H9 (cell line): ENCODE measurements around the gene LCE3E. TPM values are rescaled to one million over a fixed set of nuclear protein-coding genes. Genes with fewer than 3 reads are reported as not detected.

ENCODE experiments used
- DNase-seq: peaks from one replicate; pipeline ENCODE4 v3.0.0-alpha.2; 2017
- H2AFZ ChIP-seq: one replicate; pipeline ENCODE4 v1.6.1; 2013; ENCODE audit warnings: mild to moderate bottlenecking, low read length, control low read depth, moderate library complexity
- H2AK5ac ChIP-seq: 2 replicates; pipeline ENCODE4 v1.6.1; 2013; ENCODE audit warnings: low read length, control low read depth, mixed read lengths; ENCODE audit not compliant: insufficient read length
- H2BK120ac ChIP-seq: one replicate; pipeline ENCODE4 v1.6.1; 2013; ENCODE audit warnings: low read depth, mild to moderate bottlenecking, low read length, control low read depth, inconsistent platforms; ENCODE audit not compliant: poor library complexity, severe bottlenecking
- H2BK12ac ChIP-seq: 2 replicates; pipeline ENCODE4 v1.6.1; 2013; ENCODE audit warnings: low read length, control low read depth, mixed read lengths, low read depth; ENCODE audit not compliant: insufficient read length
- H2BK15ac ChIP-seq: 2 replicates; pipeline ENCODE4 v1.6.1; 2013; ENCODE audit warnings: low read depth, low read length, control low read depth
- H2BK20ac ChIP-seq: one replicate; pipeline ENCODE4 v1.6.1; 2013; ENCODE audit warnings: low read depth, mild to moderate bottlenecking, low read length, control low read depth, inconsistent platforms; ENCODE audit not compliant: poor library complexity, severe bottlenecking
- H2BK5ac ChIP-seq: 2 replicates; pipeline ENCODE4 v1.6.1; 2013; ENCODE audit warnings: low read length, control low read depth, mixed read lengths; ENCODE audit not compliant: insufficient read length
- H3K14ac ChIP-seq: 2 replicates; pipeline ENCODE4 v1.6.1; 2013; ENCODE audit warnings: low read length, control low read depth; ENCODE audit not compliant: insufficient read depth
- H3K18ac ChIP-seq: 2 replicates; pipeline ENCODE4 v1.6.1; 2013; ENCODE audit warnings: low read depth, mild to moderate bottlenecking, mixed read lengths, low read length, control low read depth; ENCODE audit not compliant: insufficient read length
- H3K23ac ChIP-seq: 2 replicates; pipeline ENCODE4 v1.6.1; 2013; ENCODE audit warnings: low read length, control low read depth, mixed read lengths, low read depth; ENCODE audit not compliant: insufficient read length
- H3K23me2 ChIP-seq: 2 replicates; pipeline ENCODE4 v1.6.1; 2013; ENCODE audit warnings: low read depth, mild to moderate bottlenecking, mixed read lengths, low read length, control low read depth; ENCODE audit not compliant: insufficient read length, poor library complexity, severe bottlenecking
- H3K27ac ChIP-seq: 2 replicates; pipeline ENCODE4 v1.5.1; 2013; ENCODE audit warnings: low read length, control low read depth, mixed read lengths, low read depth; ENCODE audit not compliant: insufficient read length
- H3K27me3 ChIP-seq: 2 replicates; pipeline ENCODE4 v1.6.1; 2013; ENCODE audit warnings: low read length, control low read depth, inconsistent platforms; ENCODE audit not compliant: insufficient read depth
- H3K4ac ChIP-seq: 2 replicates; pipeline ENCODE4 v1.6.1; 2013; ENCODE audit warnings: low read depth, mild to moderate bottlenecking, control low read depth, inconsistent platforms, low read length, moderate library complexity
- H3K4me1 ChIP-seq: 2 replicates; pipeline ENCODE4 v1.6.1; 2013; ENCODE audit warnings: low read length, control low read depth, inconsistent platforms; ENCODE audit not compliant: insufficient read depth
- H3K4me2 ChIP-seq: 2 replicates; pipeline ENCODE4 v1.6.1; 2013; ENCODE audit warnings: low read length, control low read depth, mixed read lengths; ENCODE audit not compliant: insufficient read length, insufficient read depth
- H3K56ac ChIP-seq: 2 replicates; pipeline ENCODE4 v1.6.1; 2013; ENCODE audit warnings: low read depth, mild to moderate bottlenecking, mixed read lengths, low read length, control low read depth; ENCODE audit not compliant: insufficient read length
- H3K79me1 ChIP-seq: 2 replicates; pipeline ENCODE4 v1.6.1; 2013; ENCODE audit warnings: low read depth, mild to moderate bottlenecking, moderate library complexity, low read length, control low read depth, inconsistent platforms; ENCODE audit not compliant: insufficient read depth, poor library complexity, severe bottlenecking
- H3K79me2 ChIP-seq: 2 replicates; pipeline ENCODE4 v1.6.1; 2013; ENCODE audit warnings: low read length, control low read depth, inconsistent platforms; ENCODE audit not compliant: insufficient read depth
- H3K9ac ChIP-seq: 2 replicates; pipeline ENCODE4 v1.6.1; 2013; ENCODE audit warnings: low read length, control low read depth, mixed read lengths; ENCODE audit not compliant: insufficient read length; ENCODE audit errors: extremely low read depth
- H3K9me3 ChIP-seq: one replicate; pipeline ENCODE4 v1.6.1; 2013; ENCODE audit warnings: low read depth, low read length, inconsistent platforms; ENCODE audit not compliant: control insufficient read depth
- H3T11ph ChIP-seq: one replicate; pipeline ENCODE4 v1.6.1; 2013; ENCODE audit warnings: mild to moderate bottlenecking, low read length, control low read depth, inconsistent platforms
- H4K20me1 ChIP-seq: one replicate; pipeline ENCODE4 v1.6.1; 2013; ENCODE audit not compliant: control insufficient read depth, insufficient read length, insufficient read depth
- H4K5ac ChIP-seq: 2 replicates; pipeline ENCODE4 v1.6.1; 2013; ENCODE audit warnings: low read depth, mild to moderate bottlenecking, mixed read lengths, low read length, control low read depth; ENCODE audit not compliant: insufficient read length
- H4K8ac ChIP-seq: replicated peaks from 2 replicates; pipeline ENCODE4 v1.6.1; 2013; ENCODE audit warnings: low read length, control low read depth, mixed read lengths, low read depth; ENCODE audit not compliant: insufficient read length
- H4K91ac ChIP-seq: 2 replicates; pipeline ENCODE4 v1.6.1; 2013; ENCODE audit warnings: low read depth, mild to moderate bottlenecking, moderate library complexity, mixed read lengths, low read length, control low read depth; ENCODE audit not compliant: insufficient read length
- H3K27ac Mint-ChIP-seq, 3 experiments: 2 replicates in 2 of 3; 3 replicates in 1 of 3; pipeline ENCODE4 v1.8.0; 2020 to 2021; ENCODE audit warnings: mixed read lengths in 3 of 3, mild to moderate bottlenecking in 1 of 3, moderate library complexity in 1 of 3
- H3K27me3 Mint-ChIP-seq: 2 replicates; pipeline ENCODE4 v1.8.0; 2021; ENCODE audit warnings: low read depth, mild to moderate bottlenecking, moderate library complexity, mixed read lengths
- H3K36me3 Mint-ChIP-seq, 3 experiments: 2 replicates in 2 of 3; 3 replicates in 1 of 3; pipeline ENCODE4 v1.8.0; 2020 to 2021; ENCODE audit warnings: low read depth in 3 of 3, mixed read lengths in 3 of 3; ENCODE audit not compliant: insufficient read depth in 1 of 3
- H3K4me1 Mint-ChIP-seq, 2 experiments: 2 replicates each; pipeline ENCODE4 v1.8.0; 2020; ENCODE audit warnings: mixed read lengths in 2 of 2
- H3K4me3 Mint-ChIP-seq, 2 experiments: 2 replicates in 1 of 2; 3 replicates in 1 of 2; pipeline ENCODE4 v1.8.0; 2020 to 2021; ENCODE audit warnings: mild to moderate bottlenecking in 2 of 2, mixed read lengths in 2 of 2, moderate library complexity in 1 of 2
- H3K9me3 Mint-ChIP-seq, 2 experiments: 2 replicates in 1 of 2; 3 replicates in 1 of 2; pipeline ENCODE4 v1.8.0; 2020; ENCODE audit warnings: mild to moderate bottlenecking in 2 of 2, mixed read lengths in 2 of 2, moderate library complexity in 1 of 2
- WGBS: extraction: QIAGEN DNeasy Blood & Tissue Kit; methylation state at CpG from one replicate; pipeline ENCODE4 v1.1.7; 2013; ENCODE audit warnings: missing lambda C conversion rate, low lambda C conversion rate, mixed read lengths; ENCODE audit not compliant: insufficient read length; ENCODE audit errors: extremely low coverage; 5-methylcytosine and 5-hydroxymethylcytosine counted together
- total RNA-seq: library from RNA; stranded (reverse); gene quantifications from 2 replicates; pipeline ENCODE4 v1.2.1, GENCODE V29; 2021
- TF ChIP-seq, protein P1 (sequence below): fragments of 200-600 bp; sonication (generic); conservative IDR thresholded peaks from 3 replicates; pipeline ENCODE4 v1.8.0; 2021; ENCODE audit warnings: antibody characterized with exemption, mild to moderate bottlenecking

LCE3E gene
- total RNA-seq, 1 experiment from 2014 or later, result not detected

DNA sequence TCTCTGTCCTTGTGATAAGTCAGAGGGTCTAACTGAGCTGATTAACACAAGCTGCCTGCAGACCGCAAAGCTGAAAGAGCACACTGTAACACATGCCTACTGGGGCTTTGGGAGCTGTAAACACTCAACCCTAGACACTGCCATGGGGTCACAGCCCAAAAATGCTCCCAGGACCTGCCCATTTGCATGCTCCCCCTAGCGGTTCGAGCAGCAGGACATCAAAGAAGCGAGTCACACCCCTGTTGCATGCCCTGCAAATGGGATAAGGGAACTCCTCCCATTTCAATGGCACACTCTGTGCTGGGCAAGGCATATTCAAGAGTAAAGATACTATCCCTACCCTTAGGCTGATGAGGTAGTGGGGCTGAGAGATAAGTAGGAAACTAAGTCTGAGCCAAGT, 22.8 kb downstream of the LCE3E start:
- no peak overlapping the region for H4K5ac ChIP-seq
- no peak overlapping the region for H2AFZ ChIP-seq
- H3T11ph ChIP-seq, result no peak overlapping the region
- H2BK5ac ChIP-seq, result no peak overlapping the region
- no peak overlapping the region for H3K4me2 ChIP-seq
- Mint-ChIP-seq H3K27me3 (peaks cover 3% of the 10 kb centered on the region), H3K27ac (no peak overlapping the region), H3K4me1 (no peaks in the 10 kb centered on the region), H3K9me3 (peaks cover 90 to 91% of the 10 kb centered on the region in 2 experiments), H3K4me3 (no peak overlapping the region), H3K36me3 (peaks cover 3 to 33% (median 16%) of the 10 kb centered on the region in 3 experiments; a peak in 5 of 7 replicates)
- H2BK12ac ChIP-seq, result no peak overlapping the region
- H3K79me1 ChIP-seq, result no peaks in the 10 kb centered on the region
- no peak overlapping the region for H2BK120ac ChIP-seq
- H2AK5ac ChIP-seq, result no peak overlapping the region
- H3K4ac ChIP-seq, result no peak overlapping the region
- H3K23me2 ChIP-seq, result no peaks in the 10 kb centered on the region
- no peak overlapping the region for H3K56ac ChIP-seq
- no peak overlapping the region for H3K23ac ChIP-seq
- H3K18ac ChIP-seq, result no peak overlapping the region
- no peak overlapping the region for H4K8ac ChIP-seq
- TF ChIP-seq, protein P1, sequence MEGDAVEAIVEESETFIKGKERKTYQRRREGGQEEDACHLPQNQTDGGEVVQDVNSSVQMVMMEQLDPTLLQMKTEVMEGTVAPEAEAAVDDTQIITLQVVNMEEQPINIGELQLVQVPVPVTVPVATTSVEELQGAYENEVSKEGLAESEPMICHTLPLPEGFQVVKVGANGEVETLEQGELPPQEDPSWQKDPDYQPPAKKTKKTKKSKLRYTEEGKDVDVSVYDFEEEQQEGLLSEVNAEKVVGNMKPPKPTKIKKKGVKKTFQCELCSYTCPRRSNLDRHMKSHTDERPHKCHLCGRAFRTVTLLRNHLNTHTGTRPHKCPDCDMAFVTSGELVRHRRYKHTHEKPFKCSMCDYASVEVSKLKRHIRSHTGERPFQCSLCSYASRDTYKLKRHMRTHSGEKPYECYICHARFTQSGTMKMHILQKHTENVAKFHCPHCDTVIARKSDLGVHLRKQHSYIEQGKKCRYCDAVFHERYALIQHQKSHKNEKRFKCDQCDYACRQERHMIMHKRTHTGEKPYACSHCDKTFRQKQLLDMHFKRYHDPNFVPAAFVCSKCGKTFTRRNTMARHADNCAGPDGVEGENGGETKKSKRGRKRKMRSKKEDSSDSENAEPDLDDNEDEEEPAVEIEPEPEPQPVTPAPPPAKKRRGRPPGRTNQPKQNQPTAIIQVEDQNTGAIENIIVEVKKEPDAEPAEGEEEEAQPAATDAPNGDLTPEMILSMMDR, result no peak
- H2BK15ac ChIP-seq, result no peak overlapping the region
- peaks cover 85% of the 10 kb centered on the region for H3K9me3 ChIP-seq
- no peak overlapping the region for H3K14ac ChIP-seq
- no peak overlapping the region for H2BK20ac ChIP-seq
- no peak overlapping the region for H4K91ac ChIP-seq
- no peaks in the 10 kb centered on the region for H3K4me1 ChIP-seq
- DNase-seq, result no peak
- H3K27me3 ChIP-seq, result no peaks in the 10 kb centered on the region
- WGBS, result no CpG with 5 or more reads among the region's 4 CpGs
- no peaks in the 10 kb centered on the region for H4K20me1 ChIP-seq
- no peaks in the 10 kb centered on the region for H3K79me2 ChIP-seq
- no peak overlapping the region for H3K9ac ChIP-seq
- no peak overlapping the region for H3K27ac ChIP-seq
